Hindlimb muscle (tissue), 1 donor: ENCODE measurements around the gene EFR3B. TPM values are rescaled to one million over a fixed set of nuclear protein-coding genes. Genes with fewer than 3 reads are reported as not detected.
"Not testable (repeated sequence)": the region's sequence is repeated elsewhere in the genome, so short reads cannot be mapped to it uniquely, and the experiment has no call there.

ENCODE experiments used
- DNase-seq: peaks from one replicate; pipeline ENCODE4 v3.0.0-alpha.2; 2013
- polyA plus RNA-seq: library from polyadenylated mRNA; unstranded; fragments of 120-200 nt; gene quantifications from one replicate; pipeline ENCODE4 v1.2.1, GENCODE V29; 2013; ENCODE audit not compliant: insufficient read length

EFR3B gene
- polyA plus RNA-seq, 1 donor: 5.3 TPM

DNA sequence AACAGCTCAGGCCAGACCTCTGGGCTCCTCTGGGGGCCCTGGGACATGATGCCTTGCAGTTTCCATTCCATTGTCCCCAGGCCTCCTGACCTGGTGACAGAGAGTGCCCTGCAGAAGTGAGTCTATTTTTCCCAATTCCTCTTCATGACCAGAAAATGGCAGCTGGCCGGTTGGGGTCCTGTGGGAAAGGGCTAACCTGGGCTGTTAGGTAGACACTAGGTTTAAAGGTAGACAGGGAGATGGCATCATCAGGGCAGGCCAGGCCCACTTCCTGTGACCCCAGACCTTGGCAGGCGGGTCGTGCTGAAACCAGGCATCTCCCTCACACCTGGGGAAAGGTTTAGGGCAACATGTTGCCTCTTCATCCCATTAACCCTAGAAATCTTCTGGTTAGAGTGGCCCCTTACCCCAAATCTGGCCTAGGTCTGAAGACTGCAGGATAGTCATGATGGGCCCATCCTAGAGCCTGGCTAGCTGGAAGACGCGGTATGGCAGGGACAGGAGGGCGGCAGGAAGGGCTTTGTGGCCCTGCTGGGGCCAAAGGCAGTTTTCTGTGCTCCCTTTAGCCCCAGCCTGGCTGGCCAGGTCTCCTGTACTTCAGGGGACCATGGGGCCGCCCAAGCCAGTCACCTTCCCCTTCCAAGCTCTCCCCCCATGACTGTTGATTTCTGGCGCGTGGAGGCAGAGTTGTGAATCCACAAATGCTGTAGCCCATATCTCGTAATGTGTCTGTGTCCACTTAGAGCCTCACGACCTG is 116.4 kb downstream of the EFR3B start:
- DNase-seq: no peak

DNA sequence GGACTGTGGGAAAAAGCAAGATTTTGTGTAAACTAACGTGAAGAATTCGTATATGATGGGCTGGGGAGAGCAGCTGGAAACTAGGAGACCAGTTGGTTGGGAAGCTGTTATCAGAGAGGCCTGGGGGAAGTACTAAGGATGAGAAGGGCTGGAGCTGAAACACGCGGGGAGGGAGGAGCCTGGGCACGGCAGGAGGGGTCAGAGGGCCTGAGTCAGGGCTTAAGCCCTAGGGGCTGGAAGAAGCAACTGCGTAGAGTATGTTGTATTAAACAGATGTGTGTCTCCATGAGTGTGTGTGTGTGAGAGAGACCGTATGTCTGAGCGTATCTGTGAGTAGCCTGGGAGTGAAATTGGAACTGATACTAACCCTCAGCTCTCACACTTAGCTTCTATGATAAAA is 118.1 kb downstream of the EFR3B start:
- DNase-seq: no peak

DNA sequence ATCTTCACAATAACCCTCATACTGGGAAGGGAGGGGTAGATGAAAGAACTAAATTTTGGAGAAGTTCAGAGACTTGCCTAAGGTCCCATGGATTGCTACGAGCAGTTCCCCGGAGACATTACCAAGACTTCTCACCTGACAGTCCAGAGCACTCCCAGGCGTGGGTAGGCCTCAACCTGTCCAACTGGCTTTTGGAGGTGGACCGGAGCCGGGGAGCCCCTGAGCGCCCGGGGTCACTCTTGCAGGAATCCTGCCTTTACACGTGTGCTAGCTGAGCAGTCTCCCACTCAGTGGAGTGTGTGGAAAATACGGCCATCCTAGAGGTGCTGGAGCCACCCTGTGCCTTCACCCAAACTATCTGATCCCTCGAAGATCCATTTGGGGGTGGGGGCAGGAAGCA is 118.5 kb downstream of the EFR3B start:
- DNase-seq: no peak

DNA sequence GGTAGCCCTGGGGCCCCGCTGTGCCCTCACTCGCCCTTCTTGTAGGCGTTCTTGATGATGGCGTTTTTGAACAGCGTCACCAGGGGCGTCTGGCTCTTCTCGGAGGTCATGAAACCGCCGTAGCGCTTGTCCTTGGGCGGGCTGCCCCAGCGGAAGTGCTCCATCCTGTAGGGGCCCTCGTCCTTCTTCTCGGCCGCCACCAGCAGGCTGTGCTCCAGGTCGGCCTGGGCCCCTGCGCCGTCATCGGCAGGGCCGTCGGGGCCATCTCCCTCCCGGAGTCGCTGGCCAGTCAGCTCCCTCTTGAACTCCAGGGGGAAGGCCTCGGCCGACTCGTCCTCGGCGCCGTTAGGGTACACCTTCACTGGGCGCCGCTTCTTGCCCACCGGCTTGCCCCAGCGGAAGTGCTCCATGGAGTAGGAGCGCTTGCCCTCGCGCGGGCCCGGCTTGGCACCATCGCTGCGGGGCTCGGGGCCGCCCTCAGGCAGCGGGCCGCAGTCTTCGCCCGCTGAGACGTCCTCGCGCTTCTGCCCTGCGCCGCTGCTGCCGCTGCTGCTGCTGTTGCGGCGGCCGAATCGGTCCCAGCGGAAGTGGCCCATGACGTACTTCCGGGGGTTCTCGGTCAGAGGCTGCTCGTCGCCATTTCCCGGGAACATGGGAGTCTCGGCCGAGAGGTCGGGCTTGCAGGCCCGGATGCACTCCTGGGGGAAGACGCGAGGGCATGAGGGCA is 119.3 kb downstream of the EFR3B start:
- DNase-seq: peak; percentile 62

DNA sequence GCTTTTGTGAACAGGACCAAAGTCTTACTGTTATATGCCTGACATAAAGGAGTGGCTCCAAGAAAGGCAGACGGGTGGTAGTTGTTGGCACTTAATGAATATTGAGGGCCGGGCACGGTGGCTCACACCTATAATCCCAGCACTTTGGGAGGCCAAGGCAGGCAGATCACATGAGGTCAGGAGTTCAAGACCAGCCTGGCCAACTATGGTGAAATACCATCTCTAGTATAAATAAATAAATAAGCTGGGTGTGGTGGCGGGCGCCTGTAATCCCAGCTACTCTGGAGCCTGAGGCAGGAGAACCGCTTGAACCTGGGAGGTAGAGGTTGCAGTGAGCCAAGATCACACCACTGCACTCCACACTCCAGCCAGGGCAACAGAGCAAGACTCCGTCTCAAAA is 120.2 kb downstream of the EFR3B start:
- DNase-seq: not testable (repeated sequence)

DNA sequence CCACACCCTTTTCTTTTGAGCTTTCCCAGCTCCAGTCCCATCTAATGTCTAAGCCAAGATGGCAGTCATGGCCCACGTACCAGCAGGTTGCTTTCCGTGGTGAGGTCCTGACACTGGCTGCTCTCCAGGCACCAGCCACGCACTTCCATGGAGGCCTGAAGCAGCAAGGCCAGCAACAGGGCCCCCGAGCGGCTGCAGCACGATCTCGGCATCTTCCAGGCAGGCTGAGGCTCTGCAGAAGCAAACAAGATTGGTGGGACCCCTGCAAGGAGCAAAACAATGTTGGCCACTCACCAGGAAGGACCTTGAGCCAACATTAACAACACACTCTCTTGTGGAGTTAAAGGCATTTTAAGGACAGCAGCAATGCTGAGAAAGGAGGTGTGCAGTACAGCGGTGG is 122.7 kb downstream of the EFR3B start:
- no peak for DNase-seq

DNA sequence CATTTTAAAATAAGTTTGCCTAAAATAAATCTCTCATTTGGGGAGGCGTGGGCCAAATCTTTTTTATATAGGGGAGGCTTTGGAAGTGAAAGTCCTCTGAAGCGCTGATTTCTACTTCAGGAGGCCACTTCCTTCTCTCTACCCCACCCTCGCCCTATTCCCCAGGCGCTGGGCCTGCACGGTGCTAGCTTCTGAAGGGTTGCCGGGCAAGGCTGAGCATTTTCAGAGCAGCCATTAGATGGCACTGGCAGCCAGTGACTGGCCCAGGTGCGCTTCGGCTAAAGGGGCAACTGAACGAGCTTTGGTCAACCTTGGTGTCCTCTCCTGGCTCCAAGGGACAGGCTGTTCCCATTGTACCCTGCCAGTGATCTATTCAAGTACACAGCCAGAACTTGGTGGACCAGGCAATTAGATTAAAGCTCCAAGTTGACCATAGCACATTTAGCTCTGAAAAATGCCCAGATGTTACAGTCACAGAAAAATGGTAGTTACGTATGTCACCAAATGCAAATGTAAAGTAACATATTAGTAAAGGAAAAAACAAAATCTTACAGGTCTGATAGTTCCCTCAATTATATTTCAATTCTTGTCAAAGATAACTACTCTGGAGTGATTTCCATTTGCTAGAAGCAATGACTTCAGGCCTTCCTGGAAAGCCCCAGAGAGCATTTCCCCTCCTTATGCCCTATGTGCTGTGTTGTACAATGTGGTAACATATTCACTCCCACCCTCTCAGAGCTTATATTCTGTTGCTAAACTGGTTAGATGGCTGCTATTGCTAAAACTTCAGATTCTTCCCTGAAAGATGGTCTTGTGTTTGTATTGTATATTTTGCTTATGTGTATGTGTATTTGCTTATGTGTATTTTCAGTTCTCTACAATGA is 124.4 kb downstream of the EFR3B start:
- DNase-seq: no peak

- no peak for DNase-seq
Measured at GRCh38 chr2:25168256-25169072, 126.6 kb downstream of the EFR3B start, which contains the start of gene POMC. TSS of gene POMC (minus strand) at chr2:25168580. CDS start at chr2:25164772, 3,808 bp downstream.

- DNase-seq: no peak
Measured at GRCh38 chr2:25169073-25169470, 127.2 kb downstream of the EFR3B start.

DNA sequence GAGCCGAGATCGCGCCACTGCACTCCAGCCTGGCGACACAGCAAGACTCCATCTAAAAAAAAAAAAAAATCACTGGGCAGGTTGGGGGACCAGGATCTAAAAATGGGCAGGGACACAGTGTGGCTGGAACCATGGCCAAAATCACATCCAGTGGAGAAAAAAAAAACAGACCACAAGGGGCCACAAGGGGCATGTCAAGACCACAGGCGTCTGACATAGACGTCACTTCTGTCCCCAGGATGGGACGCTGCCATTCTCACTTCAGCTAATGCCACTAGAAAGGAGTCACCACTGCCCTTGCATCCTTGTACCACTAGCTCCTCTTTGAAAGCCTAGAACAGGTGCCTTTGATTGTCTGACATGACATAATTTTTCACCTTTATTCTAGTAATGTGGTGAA is 129.0 kb downstream of the EFR3B start:
- no peak for DNase-seq

DNA sequence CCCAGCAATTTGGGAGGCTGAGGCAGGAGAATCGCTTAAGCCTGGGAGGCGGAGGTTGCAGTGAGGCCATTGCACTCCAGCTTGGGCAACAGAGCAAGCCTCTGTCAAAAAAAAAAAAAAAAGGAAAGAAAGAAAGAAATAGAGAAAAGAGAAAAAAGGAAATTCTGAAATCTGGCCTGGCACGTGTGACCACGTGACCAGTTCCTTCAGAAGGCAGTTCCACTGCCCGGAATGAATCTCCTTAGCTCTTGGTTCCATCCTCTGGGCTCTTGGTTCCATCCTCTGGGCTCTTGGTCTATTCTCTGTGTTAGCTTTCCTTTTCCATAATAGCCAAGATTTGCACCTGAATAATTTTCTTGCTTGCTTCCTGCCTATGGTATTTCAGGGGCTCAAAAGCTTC is 131.8 kb downstream of the EFR3B start:
- no peak for DNase-seq

DNA sequence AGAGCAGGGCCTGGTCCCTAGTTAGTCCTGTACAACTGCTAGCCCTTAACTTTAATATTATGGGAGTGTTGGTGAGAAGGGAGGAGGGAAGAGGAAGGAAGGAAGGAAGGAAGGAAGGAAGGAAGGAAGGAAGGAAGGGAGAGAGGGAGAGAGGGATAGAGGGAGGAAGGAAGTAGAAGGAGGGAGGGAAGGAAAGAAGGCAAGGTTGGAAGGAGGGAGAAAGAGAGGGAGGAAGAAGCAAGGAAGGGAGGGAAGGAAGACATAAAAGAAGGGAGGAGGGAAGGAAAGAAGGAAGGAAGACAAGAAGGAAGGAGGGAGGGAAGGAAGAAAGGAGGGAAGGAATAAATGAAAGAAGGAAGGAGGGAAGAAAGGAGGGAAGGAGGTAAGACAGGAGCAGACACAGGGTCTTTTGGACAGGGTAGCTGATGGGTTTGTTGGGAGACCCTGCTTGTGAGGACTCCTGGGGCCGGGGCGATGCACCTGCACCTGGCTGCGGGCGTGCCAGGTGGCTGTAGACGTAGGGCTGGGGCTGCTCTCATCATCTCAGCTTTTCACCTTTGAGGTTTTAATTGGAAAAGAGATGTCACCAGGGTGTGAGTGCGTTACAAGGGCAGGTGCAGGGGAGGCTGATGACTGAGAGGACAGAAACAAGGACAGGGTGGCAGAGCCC is 132.5 kb downstream of the EFR3B start:
- DNase-seq: no peak

DNA sequence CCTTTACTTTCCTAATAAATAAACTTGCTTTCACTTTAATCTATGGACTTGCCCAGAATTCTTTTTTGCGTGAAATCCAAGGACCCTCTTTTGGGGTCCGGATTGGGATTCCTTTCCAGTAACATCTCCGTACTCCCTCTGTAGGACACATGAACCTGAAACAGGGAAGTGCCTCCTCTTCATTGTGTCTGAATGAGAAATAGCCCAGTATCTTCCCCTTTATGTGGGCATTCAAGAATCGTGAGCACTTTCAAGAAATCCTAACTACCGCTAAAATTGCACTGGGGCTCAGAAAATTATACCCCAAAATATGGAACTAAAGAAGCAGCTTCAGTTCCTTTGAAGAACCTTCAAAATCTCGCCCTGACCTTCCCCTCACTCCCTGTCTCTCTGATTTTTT is 134.3 kb downstream of the EFR3B start:
- DNase-seq: no peak

- DNase-seq: no peak
Measured at GRCh38 chr2:25176541-25177181, 134.8 kb downstream of the EFR3B start.

DNA sequence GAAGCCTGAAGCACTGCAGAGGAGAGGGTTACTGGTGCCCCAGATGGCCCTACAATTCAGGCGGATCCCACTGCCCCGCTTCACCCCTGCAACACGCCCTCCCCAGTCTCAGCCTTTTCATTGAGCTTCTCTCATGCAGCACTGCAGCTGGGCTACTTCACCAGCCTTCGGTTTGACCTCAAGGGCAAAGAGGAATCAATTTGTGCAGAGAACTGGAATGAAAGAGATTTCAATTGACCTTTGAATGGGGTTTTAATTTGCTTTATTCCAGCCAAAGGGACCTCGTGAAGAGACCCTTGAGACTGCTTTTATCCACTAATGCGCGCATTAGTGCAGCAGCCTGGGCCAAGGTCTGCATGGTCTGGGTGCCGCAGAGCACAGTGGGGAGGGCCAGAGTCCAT is 135.3 kb downstream of the EFR3B start:
- DNase-seq: no peak

DNA sequence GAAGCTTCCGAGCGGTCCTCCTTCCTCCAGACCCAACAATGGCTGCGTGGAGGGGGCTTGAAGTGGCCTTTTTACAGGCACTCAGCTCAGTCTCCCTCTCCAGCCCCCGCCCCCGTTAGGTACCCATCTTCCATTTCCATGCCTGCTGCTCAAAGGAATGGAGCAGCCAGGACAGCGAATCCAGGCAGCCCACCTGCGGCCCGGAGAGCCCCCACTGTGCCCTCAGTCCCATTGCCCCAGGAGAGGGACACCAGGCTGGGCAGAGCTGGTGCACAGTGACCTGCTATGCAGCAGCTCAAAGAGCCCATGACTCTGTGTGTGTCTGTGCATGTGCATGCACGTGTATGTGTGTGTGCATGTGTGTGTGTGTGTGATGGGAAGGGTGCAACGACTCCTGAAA is 137.1 kb downstream of the EFR3B start:
- no peak for DNase-seq

GRCh38 chr2:25184254-25184653 is 142.4 kb downstream of the EFR3B start:
- DNase-seq: no peak

DNA sequence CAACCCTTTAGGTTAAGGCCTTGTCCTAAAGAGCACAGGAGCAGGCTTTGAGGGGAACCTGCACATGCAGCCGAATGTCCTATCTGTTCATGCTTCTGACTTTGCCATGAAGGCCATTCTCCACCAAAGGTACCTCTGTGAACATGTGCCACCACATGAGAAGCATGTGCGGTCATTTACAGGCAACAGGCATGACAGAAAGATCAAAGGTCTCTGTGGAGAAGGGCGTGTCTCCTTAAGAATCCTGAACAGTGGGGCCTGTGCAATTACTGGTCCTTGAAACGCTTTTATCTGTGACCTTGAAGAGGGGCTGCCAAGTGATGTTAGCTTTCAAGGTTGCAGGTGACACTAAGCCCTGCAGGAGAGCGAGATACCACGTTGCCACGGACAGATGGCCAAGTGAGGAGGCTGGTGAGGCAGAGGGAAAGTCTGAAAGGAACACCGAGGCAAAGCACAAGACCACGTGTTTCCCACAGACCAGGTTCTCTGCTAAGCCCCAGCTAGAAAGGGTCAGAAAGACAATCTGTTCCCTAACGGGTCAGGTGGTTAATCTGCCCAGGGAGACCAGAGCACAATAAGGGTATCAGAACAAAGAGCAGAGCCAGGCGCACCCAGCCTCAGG is 146.0 kb downstream of the EFR3B start:
- DNase-seq: no peak

GRCh38 chr2:25188405-25188804 is 146.5 kb downstream of the EFR3B start:
- DNase-seq: no peak

GRCh38 chr2:25190536-25190935 is 148.7 kb downstream of the EFR3B start:
- no peak for DNase-seq
